AG10803 (cell line): Measurements from ENCODE around the gene MICA.
"Not testable (repeated sequence)": the region's sequence is repeated elsewhere in the genome, so short reads cannot be mapped to it uniquely, and the experiment has no call there.

Experiments
- DNase-seq: peaks from one replicate; pipeline ENCODE4 v3.0.0; 2010; ENCODE audit warnings: low read depth
- H3K4me3 ChIP-seq: 2 replicates; pipeline ENCODE4 v1.5.1; 2011; ENCODE audit warnings: mild to moderate bottlenecking, low read length, control low read depth
- CTCF ChIP-seq: conservative IDR thresholded peaks from 2 replicates; pipeline ENCODE4 v1.5.1; 2011; ENCODE audit warnings: mild to moderate bottlenecking, low read length, control low read depth, inconsistent platforms

The MICA gene

GRCh38 chr6:31368461-31368860 is 34.9 kb upstream of the MICA start:
- DNase-seq: no peak
- no peak overlapping the region for H3K4me3 ChIP-seq
- no peak for TF ChIP-seq CTCF

GRCh38 chr6:31374118-31374517 is 29.3 kb upstream of the MICA start:
- DNase-seq, H3K4me3 ChIP-seq: not testable (repeated sequence)

- TF ChIP-seq CTCF: no peak
- H3K4me3 ChIP-seq: no peak overlapping the region
- DNase-seq: no peak
These were observed 27.7 kb upstream of the MICA start for GRCh38 chr6:31375699-31376098.

- no peak for TF ChIP-seq CTCF
- H3K4me3 ChIP-seq: no peak overlapping the region
- no peak for DNase-seq
These were observed 26.4 kb upstream of the MICA start for GRCh38 chr6:31377029-31377428.

GRCh38 chr6:31378062-31378720 is 25.2 kb upstream of the MICA start:
- no peak for DNase-seq
- no peak for TF ChIP-seq CTCF
- no peak overlapping the region for H3K4me3 ChIP-seq

GRCh38 chr6:31378721-31379103 is 24.7 kb upstream of the MICA start:
- no peak overlapping the region for H3K4me3 ChIP-seq
- no peak for TF ChIP-seq CTCF
- DNase-seq: no peak

GRCh38 chr6:31379850-31380249 is 23.5 kb upstream of the MICA start:
- DNase-seq: no peak
- TF ChIP-seq CTCF: no peak

GRCh38 chr6:31381666-31382065 is 21.7 kb upstream of the MICA start:
- no peak overlapping the region for H3K4me3 ChIP-seq
- TF ChIP-seq CTCF: no peak
- no peak for DNase-seq

More at GRCh38 chr6:31379850-31380249, 23.5 kb upstream of the MICA start:
- no peak overlapping the region for H3K4me3 ChIP-seq
